GM12875 (cell line): Measurements from ENCODE around the gene HOATZ.

Source experiments
- H3K4me3 ChIP-seq: one replicate; pipeline ENCODE4 v1.5.1; 2011; ENCODE audit warnings: low read depth, low read length, control low read depth
- TF ChIP-seq, protein P1 (sequence below): IDR thresholded peaks from 2 replicates; pipeline ENCODE4 v1.5.1; 2011; ENCODE audit warnings: low read depth, mild to moderate bottlenecking, control low read depth, inconsistent platforms, low read length, moderate library complexity, borderline replicate concordance; ENCODE audit not compliant: insufficient read depth

The HOATZ gene

DNA sequence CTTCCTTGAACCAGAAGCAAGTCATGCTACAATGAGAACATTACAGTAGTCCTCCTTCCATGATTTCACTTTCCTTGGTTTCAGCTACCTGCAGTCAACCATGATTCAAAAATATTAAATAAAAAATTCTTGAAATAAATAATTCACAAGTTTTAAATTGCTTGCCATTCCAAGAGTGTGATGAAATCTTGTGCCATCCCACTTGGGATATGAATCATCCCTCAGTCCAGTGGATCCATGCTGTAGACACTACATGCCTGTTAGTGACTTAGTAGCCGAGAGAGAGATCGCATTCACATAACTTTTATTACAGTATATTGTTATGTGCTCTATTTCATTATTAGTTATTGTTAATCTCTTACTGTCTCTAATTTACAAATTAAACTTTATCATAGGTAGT lies 6.0 kb downstream of the HOATZ start:
- no peak overlapping the region for H3K4me3 ChIP-seq
- TF ChIP-seq, protein P1, sequence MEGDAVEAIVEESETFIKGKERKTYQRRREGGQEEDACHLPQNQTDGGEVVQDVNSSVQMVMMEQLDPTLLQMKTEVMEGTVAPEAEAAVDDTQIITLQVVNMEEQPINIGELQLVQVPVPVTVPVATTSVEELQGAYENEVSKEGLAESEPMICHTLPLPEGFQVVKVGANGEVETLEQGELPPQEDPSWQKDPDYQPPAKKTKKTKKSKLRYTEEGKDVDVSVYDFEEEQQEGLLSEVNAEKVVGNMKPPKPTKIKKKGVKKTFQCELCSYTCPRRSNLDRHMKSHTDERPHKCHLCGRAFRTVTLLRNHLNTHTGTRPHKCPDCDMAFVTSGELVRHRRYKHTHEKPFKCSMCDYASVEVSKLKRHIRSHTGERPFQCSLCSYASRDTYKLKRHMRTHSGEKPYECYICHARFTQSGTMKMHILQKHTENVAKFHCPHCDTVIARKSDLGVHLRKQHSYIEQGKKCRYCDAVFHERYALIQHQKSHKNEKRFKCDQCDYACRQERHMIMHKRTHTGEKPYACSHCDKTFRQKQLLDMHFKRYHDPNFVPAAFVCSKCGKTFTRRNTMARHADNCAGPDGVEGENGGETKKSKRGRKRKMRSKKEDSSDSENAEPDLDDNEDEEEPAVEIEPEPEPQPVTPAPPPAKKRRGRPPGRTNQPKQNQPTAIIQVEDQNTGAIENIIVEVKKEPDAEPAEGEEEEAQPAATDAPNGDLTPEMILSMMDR = no peak

- TF ChIP-seq, protein P1 = no peak
- no peak overlapping the region for H3K4me3 ChIP-seq
Measured at GRCh38 chr11:111521135-111521534, 6.6 kb downstream of the HOATZ start.

DNA sequence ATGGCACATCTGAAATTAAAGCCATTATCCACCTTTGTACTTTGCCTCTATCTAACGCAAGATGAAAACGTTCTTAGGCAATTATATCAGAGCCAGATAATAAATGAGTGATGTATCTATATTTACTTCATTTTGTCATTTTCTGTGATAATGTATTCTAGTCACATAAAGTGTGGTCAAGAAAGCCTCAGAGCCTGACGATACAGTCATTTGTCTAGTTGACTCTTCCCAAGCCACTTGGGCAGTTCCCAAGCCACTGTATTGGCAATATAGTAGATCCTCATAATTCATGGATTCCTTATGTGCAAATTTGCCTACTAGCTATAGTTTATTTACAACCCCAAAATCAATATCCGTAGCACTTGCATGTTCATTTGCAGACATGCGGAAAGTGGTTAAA lies 7.8 kb downstream of the HOATZ start:
- TF ChIP-seq, protein P1 = no peak
- H3K4me3 ChIP-seq = no peak overlapping the region

DNA sequence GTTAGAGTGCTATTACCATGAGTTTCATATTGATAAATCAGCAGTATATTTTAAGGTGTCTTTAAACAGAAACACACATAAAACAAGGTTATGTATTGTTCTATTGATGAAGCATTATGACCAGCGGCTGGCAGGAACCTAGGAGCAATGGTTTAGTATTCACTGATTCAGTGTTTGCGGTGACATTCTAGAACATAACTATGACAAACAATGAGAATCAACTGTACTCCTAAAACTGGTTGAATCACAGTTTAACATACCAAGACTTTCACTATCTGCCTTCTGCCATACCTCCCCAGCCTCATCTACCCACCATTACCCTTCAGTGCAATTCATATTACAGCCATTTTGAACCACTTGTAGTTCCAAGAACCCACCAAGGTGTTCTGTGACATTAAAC lies 8.8 kb downstream of the HOATZ start:
- TF ChIP-seq, protein P1 = no peak
- no peak overlapping the region for H3K4me3 ChIP-seq

DNA sequence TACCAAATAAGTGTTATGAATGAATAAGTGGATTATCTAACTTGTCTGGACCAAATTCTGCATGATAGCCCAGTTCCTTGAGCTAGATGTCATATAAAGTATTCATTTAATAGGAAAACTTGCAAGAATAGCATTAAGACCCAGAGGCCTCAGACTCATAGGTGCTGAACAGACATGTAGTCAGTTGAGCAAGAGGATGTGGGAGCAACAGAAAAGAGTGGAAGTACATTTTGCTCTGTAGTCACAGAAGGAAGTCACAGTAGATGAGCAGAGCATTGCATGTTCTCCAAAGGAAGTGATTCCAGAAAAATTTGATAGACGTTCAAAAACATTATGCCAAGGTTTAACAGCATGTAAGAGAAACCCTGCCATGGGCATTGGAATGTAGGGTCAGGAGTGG lies 9.5 kb downstream of the HOATZ start:
- no peak overlapping the region for H3K4me3 ChIP-seq
- TF ChIP-seq, protein P1 = no peak

- no peak overlapping the region for H3K4me3 ChIP-seq
- TF ChIP-seq, protein P1 = no peak
Measured at GRCh38 chr11:111525456-111525855, 10.9 kb downstream of the HOATZ start.

DNA sequence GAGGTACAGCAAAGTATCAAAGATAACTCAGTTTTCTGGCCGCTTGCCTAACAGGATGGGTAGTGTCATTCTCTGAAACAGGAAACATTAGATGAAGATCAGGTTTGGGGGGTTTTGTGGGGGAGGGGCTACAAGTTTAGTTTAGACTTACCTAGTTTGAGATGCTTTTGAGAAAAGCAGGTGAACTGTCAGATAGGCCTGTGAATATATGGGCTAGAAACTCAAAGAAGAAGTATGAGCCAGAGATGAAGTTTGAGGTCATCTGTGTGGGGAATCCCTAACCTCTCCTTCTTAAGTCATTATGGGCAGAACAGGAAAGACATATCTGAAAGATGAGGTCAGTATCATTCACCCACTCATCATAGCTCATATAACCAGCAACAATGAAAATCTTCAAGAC lies 11.9 kb downstream of the HOATZ start:
- no peak overlapping the region for H3K4me3 ChIP-seq
- TF ChIP-seq, protein P1 = no peak
